Measurements from ENCODE around the gene CCL14.
"Not testable (repeated sequence)": the region's sequence is repeated elsewhere in the genome, so short reads cannot be mapped to it uniquely, and the experiment has no call there.

Gene CCL14

GRCh38 chr17:35984140-35984539, 2.4 kb downstream of the CCL14 start:
- DNase-seq, result no peak

GRCh38 chr17:35982409-35983191, 3.9 kb downstream of the CCL14 start:
- no peak for DNase-seq

- DNase-seq, result no peak
Observed at GRCh38 chr17:35981908-35982330, 4.6 kb downstream of the CCL14 start.

DNA sequence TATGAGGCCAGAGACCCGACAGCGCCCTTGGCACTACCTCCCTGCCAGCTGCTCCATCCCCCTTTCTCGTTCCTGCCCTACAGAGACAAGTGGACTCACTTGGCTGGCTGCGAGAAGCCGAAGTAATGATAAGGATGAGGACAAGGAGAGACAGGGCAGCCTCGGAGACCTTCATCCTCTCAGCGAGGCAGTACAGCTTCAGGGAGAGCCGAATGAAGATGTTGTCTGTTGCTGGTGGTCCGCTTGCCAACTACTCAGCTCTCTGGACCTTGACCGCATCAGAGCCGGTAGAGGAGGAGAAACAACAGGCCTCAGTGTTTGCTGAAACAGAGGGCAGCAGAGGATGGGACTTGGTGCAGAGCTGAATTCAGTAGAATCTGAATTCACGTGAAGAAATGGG, 5.3 kb downstream of the CCL14 start, which contains the start of gene CCL16:
CCL16 (minus strand) TSS at position 252 of the 400 bp plus-strand sequence; CDS start at position 175, 77 bp downstream.
- DNase-seq, result no peak

DNA sequence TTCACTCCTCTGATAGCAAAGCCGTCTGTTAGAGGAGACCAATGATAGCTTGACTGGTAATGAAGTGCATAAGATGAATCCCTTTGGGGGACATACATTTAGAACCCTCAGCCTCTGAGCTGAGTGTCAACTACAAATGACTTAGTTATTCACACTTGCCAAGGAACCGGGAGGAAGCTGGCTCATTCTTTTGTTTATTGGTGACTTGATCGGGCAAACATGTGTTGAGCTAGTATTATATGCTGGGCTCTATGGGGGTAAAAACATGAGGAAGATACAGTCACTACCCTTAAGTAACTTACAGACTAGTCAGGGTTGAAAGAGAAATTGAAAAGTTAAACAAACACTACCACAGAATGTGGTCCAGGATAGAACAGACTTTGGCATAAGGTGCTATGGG, 8.2 kb downstream of the CCL14 start:
- DNase-seq, result no peak

GRCh38 chr17:35977509-35977908, 9.0 kb downstream of the CCL14 start:
- DNase-seq, result no peak

DNA sequence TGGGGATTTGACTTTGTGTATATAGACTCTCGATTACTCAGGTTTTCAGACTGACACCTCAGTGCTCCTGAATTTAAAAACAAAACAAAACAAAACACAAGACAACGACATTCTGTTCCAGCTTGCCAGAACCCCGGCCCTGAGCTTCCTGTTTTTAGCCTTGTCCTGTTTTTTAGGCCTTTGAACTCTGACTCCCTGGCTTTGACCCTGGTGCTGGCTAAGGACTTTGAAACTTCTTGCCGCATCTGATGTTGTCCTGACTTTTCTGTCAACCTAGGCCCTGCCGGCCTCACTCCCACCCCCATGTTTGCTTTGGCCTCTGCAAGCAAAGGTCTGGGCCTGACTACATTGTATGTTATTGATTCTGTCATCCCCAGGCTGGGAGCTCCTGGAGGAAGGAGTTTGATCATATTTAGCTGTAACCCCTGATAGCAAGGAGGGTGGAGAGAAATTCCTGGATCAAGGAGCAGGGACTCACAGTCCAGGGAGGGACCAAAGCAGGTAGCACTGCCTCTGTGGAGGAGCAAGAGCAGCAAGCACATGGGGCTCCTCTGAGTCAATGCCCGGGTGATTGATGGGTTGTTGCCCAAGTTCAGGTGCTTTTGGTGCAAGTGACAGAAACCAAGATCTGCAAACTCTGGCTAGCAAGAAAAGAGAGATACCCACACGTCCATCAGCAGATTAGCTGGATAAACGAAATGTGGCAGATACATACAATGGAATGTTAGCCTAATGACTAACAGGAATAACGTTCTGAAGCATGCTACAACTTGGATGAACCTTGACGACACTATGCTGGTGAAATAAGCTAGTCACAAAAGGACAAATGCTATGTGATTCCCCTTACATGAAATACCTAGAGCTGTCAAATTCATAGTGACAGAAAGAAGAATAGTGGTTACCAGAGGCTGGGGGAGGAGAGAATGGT, 12.9 kb downstream of the CCL14 start:
- no peak for DNase-seq

DNA sequence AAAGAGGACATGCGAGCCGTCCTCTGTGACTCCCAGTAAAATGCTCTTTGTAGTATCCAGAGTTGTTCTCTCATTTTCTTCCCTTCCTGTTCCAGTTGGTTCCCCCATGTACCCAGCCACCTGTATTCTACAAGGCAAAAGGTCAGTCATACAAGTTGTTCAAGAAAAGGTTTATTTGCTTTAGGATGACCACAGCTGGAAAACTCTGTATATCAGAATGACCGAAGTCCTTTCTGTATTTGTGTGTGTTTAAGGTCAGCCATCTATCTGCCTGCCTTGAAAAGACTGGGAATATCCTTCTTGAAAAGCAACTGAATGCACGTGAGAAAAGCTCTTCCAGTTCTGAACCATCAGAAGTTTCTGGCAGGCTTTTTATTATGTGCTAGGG, 13.6 kb downstream of the CCL14 start:
- DNase-seq, result no peak

GRCh38 chr17:35972535-35972934, 14.0 kb downstream of the CCL14 start:
- DNase-seq, result no peak

DNA sequence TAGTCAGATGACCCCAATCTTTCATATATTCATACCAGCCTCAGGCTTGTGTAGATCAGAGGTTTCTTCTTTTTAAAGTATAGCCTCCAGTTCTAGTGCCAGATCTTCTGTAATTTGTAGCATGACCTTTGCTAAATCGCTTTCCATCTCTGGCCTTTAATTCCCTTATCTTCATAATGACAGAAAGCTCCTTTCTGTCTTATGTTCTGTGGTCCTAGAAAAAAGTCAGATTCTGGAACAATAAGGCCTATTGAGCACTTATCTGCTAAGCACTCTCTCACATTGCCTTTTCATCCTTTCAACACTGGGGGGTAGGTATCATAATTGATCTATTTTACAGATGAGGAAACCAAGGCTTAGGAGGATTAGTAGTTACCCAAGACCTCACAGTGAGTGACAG, 14.5 kb downstream of the CCL14 start:
- DNase-seq, result no peak

DNA sequence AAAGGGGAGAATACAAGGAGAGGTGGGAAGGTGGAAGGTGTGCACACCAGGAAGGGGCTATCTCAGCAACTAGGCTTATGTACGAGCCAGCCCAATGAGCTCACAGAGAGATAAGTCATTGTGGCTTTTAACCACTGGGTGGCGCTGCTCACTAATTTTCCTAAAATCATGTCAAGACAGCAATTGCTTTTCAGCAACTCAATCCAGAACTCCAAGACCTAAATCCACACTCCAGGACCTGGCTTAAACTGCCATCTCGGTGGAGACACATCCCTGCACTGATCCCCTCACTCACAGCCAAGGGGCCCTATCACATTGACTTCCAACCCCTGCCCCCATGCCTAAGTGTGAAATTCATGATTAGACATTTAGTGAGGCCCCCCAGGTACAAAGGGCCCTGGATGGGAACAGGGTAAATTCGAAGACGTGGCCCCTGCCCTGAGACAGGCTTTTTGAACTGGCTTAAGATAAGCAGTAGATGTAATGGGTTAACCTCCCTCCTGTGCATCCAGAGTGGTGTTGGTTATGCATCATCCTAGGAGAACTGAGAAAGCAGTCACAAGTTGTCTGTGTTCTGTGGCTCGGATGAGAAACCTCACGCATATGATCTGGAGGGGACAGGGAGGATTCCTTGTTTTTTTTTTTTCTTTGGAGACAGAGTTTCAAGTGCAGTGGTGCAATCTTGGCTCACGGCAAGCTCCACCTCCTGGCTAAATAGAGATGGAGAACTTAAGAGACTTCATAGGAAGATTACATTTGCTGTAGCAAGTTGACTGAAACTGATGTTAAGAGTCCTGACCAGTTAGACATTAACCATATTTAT, 16.8 kb downstream of the CCL14 start:
- peak; percentile 78 for DNase-seq

GRCh38 chr17:35968520-35969054, 17.9 kb downstream of the CCL14 start:
- no peak for DNase-seq

DNA sequence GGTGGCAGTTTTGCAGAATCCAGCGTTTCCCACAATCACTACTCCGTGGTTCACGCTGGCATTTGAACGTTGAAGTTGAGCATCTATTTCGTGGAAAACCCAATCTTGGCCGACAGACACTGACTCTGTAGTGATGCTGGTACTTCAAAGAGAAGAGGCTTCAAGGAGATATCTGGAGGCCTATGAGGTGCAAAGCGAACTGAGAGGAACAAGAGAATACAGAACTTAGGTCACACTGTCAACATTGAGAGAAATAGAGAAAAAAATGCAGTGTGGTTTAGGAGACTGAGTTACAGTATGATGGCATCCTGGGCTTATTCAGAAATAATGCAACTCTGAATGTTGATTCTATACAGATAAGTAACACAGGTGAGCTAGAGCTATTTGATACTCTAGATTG, 21.3 kb downstream of the CCL14 start:
- DNase-seq, result no peak

GRCh38 chr17:35963663-35964062, 22.9 kb downstream of the CCL14 start:
- no peak for DNase-seq

DNA sequence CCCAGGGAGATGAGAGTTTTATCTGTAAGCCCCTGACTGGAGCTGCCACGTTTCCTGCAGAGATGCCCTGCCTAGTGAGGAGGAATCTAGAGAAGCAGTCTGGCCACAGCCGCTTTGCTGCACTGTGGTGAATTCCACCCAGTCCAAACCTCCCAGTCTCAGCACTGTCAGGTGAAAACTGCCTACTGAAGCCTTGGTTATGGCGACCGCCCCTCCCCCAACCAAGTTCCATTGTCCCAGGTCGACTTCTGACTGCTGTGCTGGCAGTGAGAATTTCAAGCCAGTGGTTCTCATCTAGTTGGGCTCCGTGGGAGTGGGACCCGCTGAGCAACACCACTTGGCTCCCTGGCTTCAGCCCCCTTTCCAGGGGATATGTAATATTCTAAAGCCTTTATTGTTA, 32.8 kb downstream of the CCL14 start:
- DNase-seq, result no peak

GRCh38 chr17:35949401-35949800, 37.1 kb downstream of the CCL14 start:
- DNase-seq, result no peak

- DNase-seq, result no peak
Observed at GRCh38 chr17:35948092-35948491, 38.4 kb downstream of the CCL14 start.

GRCh38 chr17:35947156-35947585, 39.4 kb downstream of the CCL14 start:
- peak; percentile 19 for DNase-seq

DNA sequence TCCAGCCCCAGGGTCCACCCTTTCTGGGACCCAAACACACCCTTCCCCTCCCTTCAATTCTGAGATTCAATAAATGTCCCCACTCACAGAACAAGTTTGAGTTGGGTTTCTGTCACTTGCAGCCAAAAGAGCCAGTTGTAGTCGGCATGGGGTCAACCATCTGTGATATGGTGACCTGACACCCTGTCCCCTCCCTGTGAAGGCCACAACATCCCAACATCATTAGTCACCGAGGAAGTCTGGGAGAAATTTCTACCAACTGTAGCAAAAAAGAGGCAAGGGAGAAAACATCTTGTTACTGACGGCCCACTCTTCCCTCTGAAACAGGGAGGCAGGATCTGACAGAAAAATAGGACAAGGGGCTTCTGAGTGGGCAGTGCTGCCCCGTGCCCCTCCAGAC, 42.4 kb downstream of the CCL14 start:
- no peak for DNase-seq

- DNase-seq, result no peak
Observed at GRCh38 chr17:35943537-35943936, 43.0 kb downstream of the CCL14 start, which contains the start of gene LYZL6. Gene LYZL6, minus strand, starts transcription at chr17:35943713. Its CDS starts 4,357 bp downstream, at chr17:35939356.

DNA sequence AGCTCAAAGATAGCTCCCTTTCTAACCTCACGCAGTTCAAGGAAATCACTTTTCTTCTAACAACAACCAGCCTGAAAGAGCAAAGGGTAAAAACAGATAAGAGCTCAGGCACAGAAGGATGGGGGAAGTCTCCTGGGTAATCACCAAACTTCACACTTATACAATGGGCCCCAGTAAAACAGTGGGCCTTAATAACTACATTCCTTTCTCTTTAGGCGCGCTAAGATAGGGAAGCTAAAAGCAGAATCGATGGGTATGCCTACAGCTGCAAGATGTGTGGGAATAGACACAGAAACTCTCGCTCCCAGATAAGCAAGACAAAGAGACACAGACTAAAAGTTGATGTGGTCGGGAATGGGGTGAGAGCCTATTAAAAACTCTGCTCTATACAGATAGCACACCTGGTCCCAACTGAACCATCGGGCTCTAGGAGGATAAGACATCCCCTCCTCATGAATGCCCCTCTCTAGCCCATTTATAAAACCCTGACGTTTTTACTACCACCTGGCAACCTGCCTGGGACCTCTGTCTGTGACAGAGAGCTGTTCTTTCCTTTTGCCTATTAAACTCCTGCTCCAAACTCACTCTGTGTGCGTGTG, 43.8 kb downstream of the CCL14 start:
- DNase-seq, result no peak

GRCh38 chr17:35938492-35938891, 48.0 kb downstream of the CCL14 start:
- not testable (repeated sequence) for DNase-seq
